ENCODE measurements around the gene PAX8.

PAX8 gene

DNA sequence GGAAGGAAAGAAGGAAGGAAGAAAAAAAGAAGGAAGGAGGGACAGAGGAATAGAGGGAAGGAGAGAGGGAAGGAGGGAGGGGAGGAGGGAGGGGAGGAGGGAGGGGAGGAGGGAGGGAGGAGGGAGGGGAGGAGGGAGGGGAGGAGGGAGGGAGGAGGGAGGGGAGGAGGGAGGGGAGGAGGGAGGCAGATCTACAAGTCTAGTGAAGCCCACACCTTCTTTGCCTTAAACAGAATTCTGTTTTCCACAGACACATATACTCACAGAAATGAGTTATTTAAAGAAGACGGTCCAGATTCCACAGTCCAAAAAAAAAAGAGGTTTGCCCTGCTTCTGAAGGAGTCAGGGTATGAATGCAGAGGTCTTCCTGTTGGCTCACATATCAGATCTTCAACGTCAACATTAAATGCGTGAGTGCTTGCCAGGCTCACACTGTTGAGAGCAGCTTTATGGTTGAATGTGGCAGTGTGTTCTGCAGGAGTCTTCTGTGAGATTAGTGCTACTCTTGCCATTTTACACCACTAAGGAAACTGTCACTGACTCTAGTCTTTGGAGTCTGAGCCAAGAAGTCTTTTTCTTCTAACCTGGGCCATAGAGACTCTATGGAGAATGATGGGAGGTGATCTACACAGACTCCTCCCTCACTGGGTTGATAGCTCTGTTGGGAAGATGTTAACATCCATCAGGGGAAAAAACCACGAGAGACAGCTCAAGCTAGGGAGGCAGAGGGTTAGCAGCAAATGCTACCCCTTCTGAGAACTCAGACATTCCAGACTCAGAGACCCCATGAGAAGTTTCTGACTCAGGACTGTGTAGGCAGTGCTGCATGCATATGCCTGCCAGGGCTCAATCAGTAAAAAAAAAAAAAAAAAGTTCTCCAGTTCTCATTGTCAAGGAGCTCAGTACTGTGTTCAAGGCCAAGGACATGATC is 23.3 kb downstream of the PAX8 start:
- no peak overlapping the region for H2AFZ ChIP-seq (ENCODE audit: low read depth, low read length)
- H3K79me2 ChIP-seq (ENCODE audit: low read length), result no peaks in the 10 kb centered on the region
- H3K4me3 ChIP-seq (ENCODE audit: low read length), result no peak overlapping the region
- no peak overlapping the region for H3K27ac ChIP-seq (ENCODE audit: low read length)
- no peak for TF ChIP-seq EZH2phosphoT487 (IDR thresholded peaks at IDR 0.05; ENCODE audit: low read depth)
- TF ChIP-seq, protein P1, sequence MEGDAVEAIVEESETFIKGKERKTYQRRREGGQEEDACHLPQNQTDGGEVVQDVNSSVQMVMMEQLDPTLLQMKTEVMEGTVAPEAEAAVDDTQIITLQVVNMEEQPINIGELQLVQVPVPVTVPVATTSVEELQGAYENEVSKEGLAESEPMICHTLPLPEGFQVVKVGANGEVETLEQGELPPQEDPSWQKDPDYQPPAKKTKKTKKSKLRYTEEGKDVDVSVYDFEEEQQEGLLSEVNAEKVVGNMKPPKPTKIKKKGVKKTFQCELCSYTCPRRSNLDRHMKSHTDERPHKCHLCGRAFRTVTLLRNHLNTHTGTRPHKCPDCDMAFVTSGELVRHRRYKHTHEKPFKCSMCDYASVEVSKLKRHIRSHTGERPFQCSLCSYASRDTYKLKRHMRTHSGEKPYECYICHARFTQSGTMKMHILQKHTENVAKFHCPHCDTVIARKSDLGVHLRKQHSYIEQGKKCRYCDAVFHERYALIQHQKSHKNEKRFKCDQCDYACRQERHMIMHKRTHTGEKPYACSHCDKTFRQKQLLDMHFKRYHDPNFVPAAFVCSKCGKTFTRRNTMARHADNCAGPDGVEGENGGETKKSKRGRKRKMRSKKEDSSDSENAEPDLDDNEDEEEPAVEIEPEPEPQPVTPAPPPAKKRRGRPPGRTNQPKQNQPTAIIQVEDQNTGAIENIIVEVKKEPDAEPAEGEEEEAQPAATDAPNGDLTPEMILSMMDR (IDR thresholded peaks at IDR 0.05; ENCODE audit: low read depth, low read length), result no peak
- H3K9ac ChIP-seq (ENCODE audit: low read length), result no peak overlapping the region
- peaks cover 4% of the 10 kb centered on the region; the same call in 1 of the 2 replicates for H3K4me1 ChIP-seq (ENCODE audit: low read length)
- H3K4me2 ChIP-seq (ENCODE audit: low read length), result no peak overlapping the region
- H4K20me1 ChIP-seq (ENCODE audit: insufficient read depth, low read length), result no peaks in the 10 kb centered on the region
- no peaks in the 10 kb centered on the region for H3K9me3 ChIP-seq (ENCODE audit: insufficient read depth, low read length)
- no peaks in the 10 kb centered on the region for H3K27me3 ChIP-seq (ENCODE audit: low read depth, low read length)
- no peaks in the 10 kb centered on the region for H3K36me3 ChIP-seq (replicated peaks; ENCODE audit: low read depth, low read length)

DNA sequence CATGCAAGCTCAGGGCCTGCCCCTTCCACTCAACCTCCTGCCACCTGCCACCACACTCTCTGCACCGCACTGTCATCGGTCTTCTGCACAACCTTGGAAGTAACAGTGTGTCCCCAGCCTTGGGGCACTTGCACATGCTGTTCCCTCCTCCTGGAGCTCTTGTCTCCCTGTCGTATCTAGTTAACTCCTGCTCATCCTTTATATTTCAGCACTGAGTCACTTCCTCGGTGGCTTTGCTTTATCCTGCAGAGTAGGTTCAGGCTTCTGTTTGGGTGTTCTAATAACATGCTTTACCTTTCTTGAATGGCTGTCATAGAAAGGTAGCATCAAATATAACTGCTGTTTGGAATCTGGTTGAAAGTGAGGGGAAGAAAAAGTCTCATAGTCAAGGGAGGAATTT is 25.3 kb downstream of the PAX8 start:
- Histone ChIP-seq H3K36me3 (replicated peaks; ENCODE audit: low read depth, low read length) (no peaks in the 10 kb centered on the region), H2AFZ (ENCODE audit: low read depth, low read length) (no peak overlapping the region), H3K4me1 (ENCODE audit: low read length) (peaks cover 8% of the 10 kb centered on the region; the same call in 1 of the 2 replicates), H4K20me1 (ENCODE audit: insufficient read depth, low read length) (no peaks in the 10 kb centered on the region), H3K27me3 (ENCODE audit: low read depth, low read length) (no peaks in the 10 kb centered on the region), H3K79me2 (ENCODE audit: low read length) (no peaks in the 10 kb centered on the region), H3K4me3 (ENCODE audit: low read length) (no peak overlapping the region), H3K4me2 (ENCODE audit: low read length) (no peak overlapping the region), H3K9ac (ENCODE audit: low read length) (no peak overlapping the region), H3K27ac (ENCODE audit: low read length) (no peak overlapping the region), H3K9me3 (ENCODE audit: insufficient read depth, low read length) (no peaks in the 10 kb centered on the region)
- TF ChIP-seq, protein P1 (IDR thresholded peaks at IDR 0.05; ENCODE audit: low read depth, low read length), result no peak
- TF ChIP-seq EZH2phosphoT487 (IDR thresholded peaks at IDR 0.05; ENCODE audit: low read depth), result no peak

DNA sequence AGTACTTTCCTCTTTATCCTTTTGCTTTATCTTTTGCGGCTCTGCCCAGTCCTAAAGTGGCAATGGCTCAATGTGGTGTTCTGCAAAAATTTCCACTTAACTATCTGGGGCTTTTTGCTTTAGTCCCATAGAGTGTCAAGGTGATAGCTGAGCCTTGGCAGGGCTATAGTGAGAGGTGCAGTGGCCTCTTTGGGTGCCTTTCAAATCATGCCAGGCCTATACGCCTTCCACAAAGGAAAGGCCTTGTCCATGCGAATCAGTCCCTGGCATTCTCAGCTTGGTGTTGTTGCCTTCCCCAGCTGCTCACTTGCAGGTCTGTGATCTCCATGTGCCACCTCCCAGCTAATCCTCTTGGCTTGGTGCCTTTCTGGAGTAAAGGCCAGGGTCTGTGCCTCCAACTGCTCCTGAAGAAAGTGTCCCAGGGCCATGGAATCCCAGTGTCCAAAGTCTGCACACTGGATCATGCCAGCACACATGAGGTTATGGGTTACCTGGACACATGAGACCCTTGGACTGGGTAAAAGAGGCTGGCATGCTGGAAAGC is 26.6 kb downstream of the PAX8 start:
- H3K9me3 ChIP-seq (ENCODE audit: insufficient read depth, low read length), result no peaks in the 10 kb centered on the region
- H3K4me3 ChIP-seq (ENCODE audit: low read length), result no peak overlapping the region
- no peaks in the 10 kb centered on the region for H3K27me3 ChIP-seq (ENCODE audit: low read depth, low read length)
- H2AFZ ChIP-seq (ENCODE audit: low read depth, low read length), result no peak overlapping the region
- no peak overlapping the region for H3K27ac ChIP-seq (ENCODE audit: low read length)
- peaks cover 4% of the 10 kb centered on the region; the same call in 1 of the 2 replicates for H3K4me1 ChIP-seq (ENCODE audit: low read length)
- H3K79me2 ChIP-seq (ENCODE audit: low read length), result no peaks in the 10 kb centered on the region
- no peaks in the 10 kb centered on the region for H4K20me1 ChIP-seq (ENCODE audit: insufficient read depth, low read length)
- H3K36me3 ChIP-seq (replicated peaks; ENCODE audit: low read depth, low read length), result no peaks in the 10 kb centered on the region
- H3K4me2 ChIP-seq (ENCODE audit: low read length), result no peak overlapping the region
- H3K9ac ChIP-seq (ENCODE audit: low read length), result no peak overlapping the region
- no peak for TF ChIP-seq EZH2phosphoT487 (IDR thresholded peaks at IDR 0.05; ENCODE audit: low read depth)
- TF ChIP-seq, protein P1 (IDR thresholded peaks at IDR 0.05; ENCODE audit: low read depth, low read length), result no peak

DNA sequence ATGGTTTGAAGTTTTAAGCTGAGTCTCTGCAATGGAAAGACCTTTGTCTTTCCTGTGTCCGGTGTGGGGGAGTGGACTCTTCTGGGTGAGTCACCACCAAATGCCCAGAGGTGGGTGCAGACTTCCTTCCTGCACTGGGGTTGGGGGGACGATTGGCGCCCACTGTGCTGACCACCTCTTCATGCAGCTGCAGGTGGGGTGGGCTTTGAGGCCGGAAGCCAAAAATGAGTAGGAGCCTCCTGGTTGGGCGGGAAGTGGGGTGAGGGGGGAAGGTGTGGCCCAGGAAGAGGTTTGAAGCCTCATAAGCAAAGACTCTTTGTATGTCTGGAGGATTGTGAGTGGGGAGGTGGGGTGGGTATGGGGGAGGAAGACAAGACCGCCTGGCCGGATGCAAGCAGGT is 27.6 kb downstream of the PAX8 start:
- no peak overlapping the region for H3K4me3 ChIP-seq (ENCODE audit: low read length)
- TF ChIP-seq, protein P1 (IDR thresholded peaks at IDR 0.05; ENCODE audit: low read depth, low read length), result no peak
- no peak for TF ChIP-seq EZH2phosphoT487 (IDR thresholded peaks at IDR 0.05; ENCODE audit: low read depth)

More for the DNA sequence above, 27.6 kb downstream of the PAX8 start:
- Histone ChIP-seq H3K4me2 (ENCODE audit: low read length) (no peak overlapping the region), H3K9ac (ENCODE audit: low read length) (no peak overlapping the region), H3K27ac (ENCODE audit: low read length) (no peak overlapping the region), H2AFZ (ENCODE audit: low read depth, low read length) (no peak overlapping the region), H4K20me1 (ENCODE audit: insufficient read depth, low read length) (no peaks in the 10 kb centered on the region), H3K27me3 (ENCODE audit: low read depth, low read length) (no peaks in the 10 kb centered on the region), H3K9me3 (ENCODE audit: insufficient read depth, low read length) (no peaks in the 10 kb centered on the region), H3K36me3 (replicated peaks; ENCODE audit: low read depth, low read length) (no peaks in the 10 kb centered on the region), H3K4me1 (ENCODE audit: low read length) (peaks cover 4% of the 10 kb centered on the region; the same call in 1 of the 2 replicates), H3K79me2 (ENCODE audit: low read length) (no peaks in the 10 kb centered on the region)
